Parathyroid adenoma (tissue), 2 donors: ENCODE measurements around the gene TBCD.

Experiments used
- H2AFZ ChIP-seq: fragments of 300-600 bp; sonication (generic); one replicate; pipeline ENCODE4 v1.7.0; 2017; ENCODE audit warnings: antibody characterized with exemption, mild to moderate bottlenecking
- H3K27ac ChIP-seq: fragments of 300-600 bp; sonication (generic); one replicate; pipeline ENCODE4 v1.7.0; 2017
- H3K27me3 ChIP-seq: fragments of 300-600 bp; sonication (generic); one replicate; pipeline ENCODE4 v1.7.0; 2017; ENCODE audit warnings: low read length; ENCODE audit not compliant: control insufficient read depth, insufficient read depth
- H3K36me3 ChIP-seq: fragments of 300-600 bp; sonication (generic); one replicate; pipeline ENCODE4 v1.7.0; 2017; ENCODE audit warnings: low read length; ENCODE audit not compliant: control insufficient read depth, insufficient read depth
- H3K4me1 ChIP-seq: fragments of 300-600 bp; sonication (generic); one replicate; pipeline ENCODE4 v1.7.0; 2017; ENCODE audit warnings: control low read depth
- H3K4me2 ChIP-seq: fragments of 300-600 bp; sonication (generic); one replicate; pipeline ENCODE4 v1.7.0; 2017; ENCODE audit warnings: low read length
- H3K4me3 ChIP-seq: fragments of 300-600 bp; sonication (generic); one replicate; pipeline ENCODE4 v1.7.0; 2017; ENCODE audit warnings: low read depth, low read length
- H3K79me2 ChIP-seq: fragments of 300-600 bp; sonication (generic); one replicate; pipeline ENCODE4 v1.7.0; 2017; ENCODE audit warnings: control low read depth
- H3K9ac ChIP-seq: fragments of 300-600 bp; sonication (generic); one replicate; pipeline ENCODE4 v1.7.0; 2017; ENCODE audit warnings: mild to moderate bottlenecking
- H3K9me3 ChIP-seq: fragments of 300-600 bp; sonication (generic); one replicate; pipeline ENCODE4 v1.7.0; 2017; ENCODE audit warnings: low read length; ENCODE audit not compliant: control insufficient read depth
- TF ChIP-seq, protein P1 (sequence below): fragments of 300-600 bp; sonication (generic); IDR thresholded peaks from one replicate; pipeline ENCODE4 v1.7.0; 2017; ENCODE audit warnings: antibody characterized with exemption, mild to moderate bottlenecking
- donor health status: primary hyperparathyroidism.

The TBCD gene

DNA sequence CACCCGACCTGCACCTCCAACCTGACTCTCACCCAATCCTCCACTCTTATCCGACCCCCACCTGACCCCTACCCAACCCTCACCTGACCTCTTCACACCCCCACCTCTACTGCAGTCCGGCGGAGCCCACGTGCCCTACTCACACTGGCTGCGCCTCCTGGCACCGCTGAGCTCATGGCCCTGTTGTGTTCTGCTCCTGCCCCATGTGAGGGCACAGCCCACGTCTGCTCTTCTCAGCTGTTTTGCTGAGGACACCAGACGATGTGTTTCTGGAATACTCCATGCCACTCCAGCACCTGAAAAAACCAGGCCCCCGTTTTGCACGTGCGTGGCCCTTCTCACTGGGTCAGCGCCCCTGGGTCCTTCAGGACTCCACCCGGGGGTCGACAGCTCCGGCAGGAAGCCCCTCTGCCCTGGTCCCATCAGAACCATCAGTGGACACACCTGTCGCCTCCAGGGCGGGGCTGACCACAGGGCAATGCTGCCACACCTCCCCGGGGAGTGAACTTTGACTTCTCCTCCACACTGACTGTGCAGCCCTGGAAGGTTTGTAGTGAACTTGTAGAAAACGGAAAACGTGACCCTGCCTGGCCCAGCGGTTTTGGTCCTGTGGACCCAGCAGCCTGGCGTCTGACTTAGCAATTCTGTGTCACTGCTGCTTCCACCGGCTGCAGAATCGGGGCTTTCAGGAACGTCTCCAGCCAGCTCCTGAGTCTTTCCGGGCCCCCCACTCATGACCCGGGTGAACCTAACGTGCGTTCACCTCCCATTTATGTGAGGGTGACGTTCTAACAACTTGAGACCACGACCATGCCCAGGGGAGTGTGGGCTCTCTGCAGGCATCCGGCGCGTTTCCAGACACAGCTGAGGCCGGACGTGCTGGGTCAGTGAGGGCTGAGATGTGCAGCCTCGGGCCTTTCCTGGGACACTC, 47.7 kb upstream of the TBCD start:
- Histone ChIP-seq H3K9me3 (no peaks in the 10 kb centered on the region), H3K4me3 (no peak overlapping the region), H3K79me2 (no peaks in the 10 kb centered on the region), H3K9ac (no peak overlapping the region), H2AFZ (no peak overlapping the region), H3K36me3 (no peaks in the 10 kb centered on the region), H3K4me2 (no peak overlapping the region), H3K27me3 (no peaks in the 10 kb centered on the region), H3K27ac (no peak overlapping the region), H3K4me1 (no peaks in the 10 kb centered on the region)
- TF ChIP-seq, protein P1, sequence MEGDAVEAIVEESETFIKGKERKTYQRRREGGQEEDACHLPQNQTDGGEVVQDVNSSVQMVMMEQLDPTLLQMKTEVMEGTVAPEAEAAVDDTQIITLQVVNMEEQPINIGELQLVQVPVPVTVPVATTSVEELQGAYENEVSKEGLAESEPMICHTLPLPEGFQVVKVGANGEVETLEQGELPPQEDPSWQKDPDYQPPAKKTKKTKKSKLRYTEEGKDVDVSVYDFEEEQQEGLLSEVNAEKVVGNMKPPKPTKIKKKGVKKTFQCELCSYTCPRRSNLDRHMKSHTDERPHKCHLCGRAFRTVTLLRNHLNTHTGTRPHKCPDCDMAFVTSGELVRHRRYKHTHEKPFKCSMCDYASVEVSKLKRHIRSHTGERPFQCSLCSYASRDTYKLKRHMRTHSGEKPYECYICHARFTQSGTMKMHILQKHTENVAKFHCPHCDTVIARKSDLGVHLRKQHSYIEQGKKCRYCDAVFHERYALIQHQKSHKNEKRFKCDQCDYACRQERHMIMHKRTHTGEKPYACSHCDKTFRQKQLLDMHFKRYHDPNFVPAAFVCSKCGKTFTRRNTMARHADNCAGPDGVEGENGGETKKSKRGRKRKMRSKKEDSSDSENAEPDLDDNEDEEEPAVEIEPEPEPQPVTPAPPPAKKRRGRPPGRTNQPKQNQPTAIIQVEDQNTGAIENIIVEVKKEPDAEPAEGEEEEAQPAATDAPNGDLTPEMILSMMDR = no peak

DNA sequence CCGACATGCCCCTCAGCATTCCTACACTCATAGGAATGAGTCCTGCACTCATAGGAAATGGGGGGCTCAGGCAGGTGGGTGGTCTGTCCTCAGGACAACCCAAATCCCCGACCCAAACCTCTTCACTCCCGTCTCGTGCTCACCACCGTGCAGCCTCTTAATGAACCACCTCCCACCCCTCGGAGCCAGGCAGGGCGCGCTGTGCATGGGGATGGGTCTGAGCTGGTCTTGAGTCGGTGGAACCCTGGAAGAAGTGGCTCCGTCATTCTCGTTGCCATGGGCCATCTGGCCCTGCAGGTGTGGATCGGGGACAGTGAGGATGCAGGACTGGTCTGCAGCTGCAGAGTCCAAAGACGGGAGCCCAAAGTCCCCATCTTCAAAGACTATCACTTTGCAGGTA, 47.0 kb upstream of the TBCD start:
- Histone ChIP-seq H3K9ac (no peak overlapping the region), H2AFZ (no peak overlapping the region), H3K4me2 (no peak overlapping the region), H3K79me2 (no peaks in the 10 kb centered on the region), H3K36me3 (no peaks in the 10 kb centered on the region), H3K27ac (no peak overlapping the region), H3K9me3 (no peaks in the 10 kb centered on the region), H3K27me3 (no peaks in the 10 kb centered on the region), H3K4me1 (no peaks in the 10 kb centered on the region), H3K4me3 (no peak overlapping the region)
- TF ChIP-seq, protein P1 = no peak

DNA sequence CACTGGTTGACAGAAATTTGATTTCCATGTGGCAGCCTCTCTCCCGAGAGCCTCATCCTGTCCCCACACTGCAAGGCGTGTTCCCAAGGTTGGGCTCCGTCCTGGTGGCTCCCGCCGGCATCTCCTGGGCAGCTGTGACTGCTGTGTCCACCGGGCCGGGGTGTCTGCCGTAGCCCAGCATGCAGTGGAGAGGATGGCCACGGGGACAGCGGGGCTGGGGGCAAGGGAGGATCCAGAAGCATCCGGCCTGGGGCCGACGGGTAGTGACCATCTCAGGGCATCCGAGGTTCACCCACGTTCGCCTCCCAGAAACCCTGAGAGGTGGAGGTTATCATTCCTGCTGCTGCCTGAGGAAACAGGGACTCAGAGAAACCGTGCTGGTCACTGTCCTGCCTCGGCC, 46.1 kb upstream of the TBCD start:
- H3K9ac ChIP-seq = no peak overlapping the region
- H3K27ac ChIP-seq = no peak overlapping the region
- no peaks in the 10 kb centered on the region for H3K9me3 ChIP-seq
- H2AFZ ChIP-seq = no peak overlapping the region
- TF ChIP-seq, protein P1 = no peak
- no peaks in the 10 kb centered on the region for H3K4me1 ChIP-seq
- no peak overlapping the region for H3K4me3 ChIP-seq
- no peak overlapping the region for H3K4me2 ChIP-seq
- no peaks in the 10 kb centered on the region for H3K36me3 ChIP-seq
- no peaks in the 10 kb centered on the region for H3K27me3 ChIP-seq
- H3K79me2 ChIP-seq = no peaks in the 10 kb centered on the region

DNA sequence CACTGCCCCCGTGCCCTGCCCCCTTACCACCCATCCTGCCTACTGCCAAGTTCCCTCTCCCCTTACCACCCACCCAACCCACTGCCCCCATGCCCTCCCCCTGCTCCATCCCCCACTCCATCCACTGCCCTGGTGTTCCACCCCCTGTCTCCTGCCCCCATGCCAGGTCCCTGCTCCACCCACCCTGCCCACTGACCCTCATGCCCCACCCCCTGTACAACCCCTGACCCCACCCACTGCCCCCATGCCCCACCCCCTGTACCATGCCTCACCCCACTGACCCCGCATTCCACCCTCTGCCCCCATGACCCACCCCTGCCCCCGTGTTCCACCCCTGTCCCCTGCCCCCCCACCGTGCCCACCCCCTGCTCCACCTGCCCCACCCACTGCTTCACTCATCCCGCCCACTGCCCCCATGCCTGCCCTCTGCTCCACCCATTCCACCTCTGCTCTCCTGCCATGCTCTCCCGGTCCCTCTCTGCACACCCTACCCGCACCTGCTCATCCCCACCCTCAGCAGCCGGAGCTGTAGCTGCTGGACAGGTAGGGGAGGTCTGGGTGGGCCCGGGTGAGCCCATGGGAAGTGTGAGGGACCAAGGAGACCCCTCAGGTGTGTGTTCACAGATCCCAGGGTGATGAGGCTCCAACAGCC, 42.7 kb upstream of the TBCD start:
- no peak overlapping the region for H3K27ac ChIP-seq
- H3K4me2 ChIP-seq = no peak overlapping the region
- H3K36me3 ChIP-seq = no peaks in the 10 kb centered on the region
- H2AFZ ChIP-seq = no peak overlapping the region
- H3K79me2 ChIP-seq = no peaks in the 10 kb centered on the region
- H3K9me3 ChIP-seq = no peaks in the 10 kb centered on the region
- no peaks in the 10 kb centered on the region for H3K4me1 ChIP-seq
- no peaks in the 10 kb centered on the region for H3K27me3 ChIP-seq
- no peak overlapping the region for H3K9ac ChIP-seq
- H3K4me3 ChIP-seq = no peak overlapping the region
- TF ChIP-seq, protein P1 = no peak
